Smooth muscle cell (in vitro differentiated cells): ENCODE results near the gene ASB13. TPM values are rescaled to one million over a fixed set of nuclear protein-coding genes. Genes with fewer than 3 reads are reported as not detected.

Experiments used
- DNase-seq: peaks from one replicate; lab custom pipeline; 2025; ENCODE audit not compliant: unreplicated experiment; lab: John Stamatoyannopoulos, UW
- H2AFZ ChIP-seq: fragments of 200-600 bp; sonication (generic); 2 replicates; pipeline ENCODE4 v1.6.0; 2016; ENCODE audit warnings: antibody characterized with exemption, low read depth, mild to moderate bottlenecking
- H3F3A ChIP-seq: fragments of 200-600 bp; sonication (generic); 2 replicates; pipeline ENCODE4 v1.6.0; 2017; ENCODE audit warnings: antibody characterized with exemption, low read depth
- H3K27ac ChIP-seq: fragments of 200-600 bp; sonication (generic); 2 replicates; pipeline ENCODE4 v1.5.1; 2016; ENCODE audit warnings: low read depth, mild to moderate bottlenecking
- H3K27me3 ChIP-seq: fragments of 200-600 bp; sonication (generic); 2 replicates; pipeline ENCODE4 v1.6.1; 2016; ENCODE audit warnings: low read depth, mild to moderate bottlenecking
- H3K36me3 ChIP-seq: fragments of 200-600 bp; sonication (generic); 2 replicates; pipeline ENCODE4 v1.5.1; 2016; ENCODE audit warnings: low read depth
- H3K4me1 ChIP-seq: fragments of 200-600 bp; sonication (generic); 2 replicates; pipeline ENCODE4 v1.5.1; 2016; ENCODE audit warnings: low read depth
- H3K4me2 ChIP-seq: fragments of 200-600 bp; sonication (generic); 2 replicates; pipeline ENCODE4 v1.6.0; 2016; ENCODE audit warnings: mild to moderate bottlenecking
- H3K4me3 ChIP-seq: fragments of 200-600 bp; sonication (generic); 2 replicates; pipeline ENCODE4 v1.5.1; 2016; ENCODE audit warnings: mild to moderate bottlenecking
- H3K79me2 ChIP-seq: fragments of 200-600 bp; sonication (generic); 2 replicates; pipeline ENCODE4 v1.6.0; 2016; ENCODE audit warnings: low read depth, mild to moderate bottlenecking
- H3K9ac ChIP-seq: fragments of 200-600 bp; sonication (generic); 2 replicates; pipeline ENCODE4 v1.6.0; 2016; ENCODE audit warnings: low read depth
- H3K9me3 ChIP-seq: fragments of 200-600 bp; sonication (generic); replicated peaks from 2 replicates; pipeline ENCODE4 v1.5.1; 2016; ENCODE audit warnings: low read depth
- H4K20me1 ChIP-seq: fragments of 200-600 bp; sonication (generic); 2 replicates; pipeline ENCODE4 v1.6.0; 2016; ENCODE audit warnings: low read depth
- CTCF ChIP-seq: fragments of 200-600 bp; sonication (generic); IDR thresholded peaks from 2 replicates; pipeline ENCODE4 v1.5.1; 2017; ENCODE audit warnings: borderline replicate concordance, mild to moderate bottlenecking, antibody characterized with exemption; ENCODE audit not compliant: insufficient read depth, poor library complexity, severe bottlenecking
- WGBS: methylation state at CpG from one replicate; pipeline ENCODE4 v1.1.7; 2016; ENCODE audit warnings: low lambda C conversion rate; 5-methylcytosine and 5-hydroxymethylcytosine counted together
- polyA plus RNA-seq: library from polyadenylated mRNA; unstranded; fragments of >200 nt; fragmentation: Nextera tagmentation; extraction: Ambion mirVana; gene quantifications from 2 replicates; pipeline ENCODE4 v1.2.1, GENCODE V29; 2016
- total RNA-seq: library from RNA; depleted of rRNA; stranded (reverse); fragments of >200 nt; gene quantifications from 2 replicates; pipeline ENCODE4 v1.2.3, GENCODE V29; 2014

Gene ASB13
- total and polyA plus RNA-seq, 2 experiments from 2014 or later = 12.6 to 34.7 TPM

- WGBS = 96% methylated on average over 9 of the region's 9 CpGs
- no peaks in the 10 kb centered on the region for H3K36me3 ChIP-seq
- no peaks in the 10 kb centered on the region for H3K9me3 ChIP-seq
- no peaks in the 10 kb centered on the region for H4K20me1 ChIP-seq
- H3K4me2 ChIP-seq = no peak overlapping the region
- no peak overlapping the region for H3K9ac ChIP-seq
- no peak overlapping the region for H3K27ac ChIP-seq
- peaks cover 6% of the 10 kb centered on the region for H3K4me1 ChIP-seq
- no peak for TF ChIP-seq CTCF
- no peak overlapping the region for H2AFZ ChIP-seq
- no peak overlapping the region for H3K4me3 ChIP-seq
- DNase-seq = no peak
- H3F3A ChIP-seq = peaks cover 7% of the 10 kb centered on the region
- no peaks in the 10 kb centered on the region for H3K79me2 ChIP-seq
- no peaks in the 10 kb centered on the region for H3K27me3 ChIP-seq
These were observed 62.0 kb downstream of the ASB13 start for GRCh38 chr10:5604236-5604925.

- Histone ChIP-seq H2AFZ (no peak overlapping the region), H3K27ac (no peak overlapping the region), H3K9ac (no peak overlapping the region), H3K36me3 (no peaks in the 10 kb centered on the region), H3K4me3 (no peak overlapping the region), H3K4me1 (peaks cover 6% of the 10 kb centered on the region), H3K79me2 (no peaks in the 10 kb centered on the region), H3K4me2 (no peak overlapping the region), H3K27me3 (no peaks in the 10 kb centered on the region), H3F3A (peaks cover 7% of the 10 kb centered on the region), H3K9me3 (no peaks in the 10 kb centered on the region), H4K20me1 (no peaks in the 10 kb centered on the region)
- no peak for TF ChIP-seq CTCF
- no peak for DNase-seq
- 85% methylated on average over 13 of the region's 13 CpGs for WGBS
These were observed 62.6 kb downstream of the ASB13 start for GRCh38 chr10:5603848-5604170.

DNA sequence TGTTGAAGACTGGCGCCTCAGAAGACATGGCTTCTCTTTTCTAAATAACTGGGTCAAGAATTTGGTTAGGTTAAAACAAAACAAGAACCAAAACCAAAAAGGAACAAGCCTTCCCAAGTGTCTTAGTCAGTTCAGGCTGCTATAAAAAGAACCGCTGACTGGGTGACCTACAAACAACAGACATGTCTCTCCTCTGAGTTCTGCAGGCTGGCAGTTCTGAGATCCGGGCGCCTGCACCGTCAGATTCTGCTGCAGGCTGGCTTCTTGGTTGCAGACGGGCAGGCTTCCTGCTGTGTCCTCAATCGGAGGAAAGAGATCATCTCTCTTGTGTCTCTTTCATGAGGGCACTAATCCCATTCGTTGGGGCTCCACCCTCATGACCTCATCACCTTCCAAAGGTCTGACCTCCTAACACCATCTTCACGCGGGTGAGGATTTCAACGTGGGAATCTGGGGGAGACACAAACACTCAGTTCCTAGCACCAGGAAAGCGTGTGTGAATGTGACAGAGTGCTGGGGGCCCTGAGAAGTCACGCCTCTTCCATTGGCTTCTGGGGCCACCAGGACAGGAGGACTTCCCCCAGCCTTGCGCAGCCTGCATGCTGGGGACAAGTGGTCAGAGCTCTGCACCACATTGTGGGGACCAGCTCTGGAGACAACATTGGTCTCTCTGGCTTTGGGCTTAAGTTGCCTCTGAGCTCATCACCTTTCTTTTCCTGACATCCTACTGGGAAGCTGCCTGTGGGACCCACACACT lies 63.1 kb downstream of the ASB13 start:
- Histone ChIP-seq H2AFZ (no peak overlapping the region), H3K9ac (no peak overlapping the region), H3K4me1 (peaks cover 6% of the 10 kb centered on the region), H3K4me3 (no peak overlapping the region), H3K27me3 (no peaks in the 10 kb centered on the region), H3K9me3 (no peaks in the 10 kb centered on the region), H4K20me1 (no peaks in the 10 kb centered on the region), H3K36me3 (no peaks in the 10 kb centered on the region), H3K4me2 (no peak overlapping the region), H3F3A (peaks cover 7% of the 10 kb centered on the region), H3K27ac (no peak overlapping the region), H3K79me2 (no peaks in the 10 kb centered on the region)
- 88% methylated on average over 14 of the region's 14 CpGs for WGBS
- TF ChIP-seq CTCF = no peak
- DNase-seq = no peak
